IgD-negative memory B cell (primary cell): Measurements from ENCODE around the gene ELP4. TPM values are rescaled to one million over a fixed set of nuclear protein-coding genes. Genes with fewer than 3 reads are reported as not detected.
A peak's percentile ranks its signal among the peaks of the same experiment; 100 is the strongest.
"Not testable (repeated sequence)": the region's sequence is repeated elsewhere in the genome, so short reads cannot be mapped to it uniquely, and the experiment has no call there.

Experiments used
- H3K27ac Mint-ChIP-seq, 3 donors: one replicate each; pipeline ENCODE4 v1.8.0; 2020 to 2022; ENCODE audit warnings: mild to moderate bottlenecking in 3 of 3, mixed read lengths in 3 of 3, moderate library complexity in 1 of 3
- H3K27me3 Mint-ChIP-seq: one replicate; pipeline ENCODE4 v1.8.0; 2021; ENCODE audit warnings: mixed read lengths
- H3K36me3 Mint-ChIP-seq: one replicate; pipeline ENCODE4 v1.8.0; 2020; ENCODE audit warnings: mild to moderate bottlenecking, mixed read lengths
- H3K4me1 Mint-ChIP-seq, 3 donors: one replicate each; pipeline ENCODE4 v1.8.0; 2020 to 2022; ENCODE audit warnings: mixed read lengths in 3 of 3, mild to moderate bottlenecking in 1 of 3
- H3K4me3 Mint-ChIP-seq, 4 donors: one replicate each; pipeline ENCODE4 v1.8.0; 2020 to 2022; ENCODE audit warnings: mild to moderate bottlenecking in 4 of 4, mixed read lengths in 4 of 4, moderate library complexity in 3 of 4
- H3K9me3 Mint-ChIP-seq, 3 donors: one replicate each; pipeline ENCODE4 v1.8.0; 2020 to 2021; ENCODE audit warnings: mixed read lengths in 3 of 3, mild to moderate bottlenecking in 1 of 3
- polyA plus RNA-seq: library from polyadenylated mRNA; unstranded; fragments of 300-500 nt; fragmentation: Illumina TruSeq; gene quantifications from one replicate; pipeline ENCODE4 v1.2.3, GENCODE V29; 2021

Gene ELP4
- polyA plus RNA-seq, 1 donor from 2014 or later: 15.3 TPM

- Mint-ChIP-seq H3K9me3 (no peaks in the 10 kb centered on the region), H3K27ac (no peak overlapping the region), H3K36me3 (no peaks in the 10 kb centered on the region), H3K4me3 (no peak overlapping the region), H3K4me1 (no peaks in the 10 kb centered on the region), H3K27me3 (no peaks in the 10 kb centered on the region)
These were observed 136.6 kb downstream of the ELP4 start for GRCh38 chr11:31646216-31646615.

GRCh38 chr11:31649129-31649966 lies 139.8 kb downstream of the ELP4 start:
- Mint-ChIP-seq H3K27ac (no peak overlapping the region), H3K4me3 (no peak overlapping the region), H3K36me3 (peaks cover 3% of the 10 kb centered on the region), H3K9me3 (no peaks in the 10 kb centered on the region), H3K4me1 (no peaks in the 10 kb centered on the region), H3K27me3 (no peaks in the 10 kb centered on the region)

DNA sequence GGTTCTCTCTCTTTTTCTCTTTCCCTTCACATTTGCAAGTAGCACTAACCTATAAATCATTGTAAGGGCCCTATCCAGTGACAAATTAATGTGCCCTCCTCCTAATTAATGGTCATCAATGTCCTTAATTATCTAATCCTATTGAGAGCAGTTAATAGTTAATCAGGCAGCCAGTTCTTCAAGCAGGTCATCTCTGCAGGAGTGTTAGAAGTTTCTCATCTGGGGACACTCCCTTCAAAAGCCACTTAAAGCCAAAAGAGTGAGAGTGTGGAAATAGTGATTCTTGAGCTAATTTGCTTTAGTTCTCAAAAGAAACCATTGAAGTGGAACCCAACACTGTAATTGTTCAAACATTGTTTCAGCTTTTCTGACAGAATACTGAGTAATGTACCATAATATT lies 141.6 kb downstream of the ELP4 start:
- Mint-ChIP-seq H3K4me3 (no peak overlapping the region), H3K27ac (no peak overlapping the region), H3K4me1 (no peaks in the 10 kb centered on the region)

DNA sequence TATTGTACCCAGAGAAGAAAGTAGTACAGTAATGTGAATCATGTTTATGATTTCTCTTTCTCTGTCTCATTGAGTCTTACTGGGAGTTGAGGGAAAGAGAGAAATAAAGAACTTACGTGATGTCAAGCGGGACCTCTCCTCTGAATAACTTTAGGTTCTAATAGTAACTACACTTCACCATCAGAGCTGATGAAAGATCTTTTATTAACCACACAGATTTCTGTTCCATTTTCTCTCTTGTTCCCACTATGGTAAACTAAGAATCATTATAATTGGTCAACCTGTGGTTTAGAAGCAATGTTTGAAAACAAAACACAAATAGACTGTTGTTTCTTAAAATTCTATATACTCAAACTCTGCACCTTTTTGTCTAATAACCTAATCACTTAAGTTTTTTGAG lies 142.3 kb downstream of the ELP4 start:
- H3K27ac Mint-ChIP-seq: no peak overlapping the region
- no peaks in the 10 kb centered on the region for H3K9me3 Mint-ChIP-seq
- H3K4me1 Mint-ChIP-seq: no peaks in the 10 kb centered on the region
- no peaks in the 10 kb centered on the region for H3K27me3 Mint-ChIP-seq
- peaks cover 3% of the 10 kb centered on the region for H3K36me3 Mint-ChIP-seq
- H3K4me3 Mint-ChIP-seq: no peak overlapping the region

More for the DNA sequence above, 141.6 kb downstream of the ELP4 start:
- Mint-ChIP-seq H3K36me3 (peaks cover 3% of the 10 kb centered on the region), H3K9me3 (no peaks in the 10 kb centered on the region), H3K27me3 (no peaks in the 10 kb centered on the region)

DNA sequence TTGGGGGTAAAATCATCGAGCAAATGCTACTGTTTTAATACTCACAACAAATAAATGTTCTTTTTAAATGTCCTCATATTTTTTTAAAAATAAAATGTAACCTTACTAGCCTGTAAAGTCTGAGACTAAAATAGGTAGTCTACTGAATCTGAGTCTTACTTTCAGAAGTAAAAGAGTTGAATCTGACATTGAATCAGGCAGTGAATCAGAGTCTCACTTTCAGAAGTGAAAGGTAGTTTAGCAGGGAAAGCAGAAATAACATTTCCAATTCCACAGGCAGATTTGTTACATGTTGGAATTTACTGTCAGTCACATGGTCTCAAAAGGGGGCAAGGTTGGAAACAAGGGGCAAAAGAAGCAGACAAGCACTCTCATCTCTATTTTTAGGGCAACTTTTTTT lies 143.0 kb downstream of the ELP4 start:
- Mint-ChIP-seq H3K27me3 (no peaks in the 10 kb centered on the region), H3K36me3 (peaks cover 3% of the 10 kb centered on the region), H3K9me3 (no peaks in the 10 kb centered on the region), H3K4me1 (no peaks in the 10 kb centered on the region), H3K4me3 (no peak overlapping the region), H3K27ac (no peak overlapping the region)

DNA sequence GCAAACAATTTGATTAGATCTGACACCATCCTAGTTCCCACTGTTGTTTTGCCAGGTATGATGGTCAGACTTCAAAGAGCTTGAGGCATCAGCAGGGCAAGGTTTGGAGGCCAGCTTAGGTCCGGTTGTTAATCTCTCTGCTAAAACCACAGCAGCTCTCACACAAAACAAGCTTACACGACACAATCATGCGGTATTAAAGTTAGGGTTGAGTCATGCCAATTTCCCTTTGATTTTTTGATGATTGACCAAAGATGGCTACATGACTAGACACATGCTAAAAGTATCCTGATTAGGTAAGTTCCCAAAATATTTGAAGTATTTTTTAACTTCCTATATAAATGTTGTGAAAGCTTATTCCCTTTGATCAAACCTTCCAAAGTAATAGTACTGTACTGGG lies 145.9 kb downstream of the ELP4 start:
- H3K27ac Mint-ChIP-seq: no peak overlapping the region
- H3K4me1 Mint-ChIP-seq: no peaks in the 10 kb centered on the region
- H3K27me3 Mint-ChIP-seq: no peaks in the 10 kb centered on the region
- no peak overlapping the region for H3K4me3 Mint-ChIP-seq
- peaks cover 3% of the 10 kb centered on the region for H3K36me3 Mint-ChIP-seq
- no peaks in the 10 kb centered on the region for H3K9me3 Mint-ChIP-seq

- Mint-ChIP-seq H3K27ac (no peak overlapping the region), H3K27me3 (no peaks in the 10 kb centered on the region), H3K4me3 (no peak overlapping the region), H3K36me3 (peaks cover 3% of the 10 kb centered on the region), H3K4me1 (no peaks in the 10 kb centered on the region), H3K9me3 (no peaks in the 10 kb centered on the region)
These were observed 146.5 kb downstream of the ELP4 start for GRCh38 chr11:31656051-31656450.

- H3K4me3 Mint-ChIP-seq: no peak overlapping the region
- no peaks in the 10 kb centered on the region for H3K4me1 Mint-ChIP-seq
- H3K9me3 Mint-ChIP-seq: no peaks in the 10 kb centered on the region
- H3K27ac Mint-ChIP-seq: no peak overlapping the region
- no peaks in the 10 kb centered on the region for H3K27me3 Mint-ChIP-seq
- peaks cover 3% of the 10 kb centered on the region for H3K36me3 Mint-ChIP-seq
These were observed 147.5 kb downstream of the ELP4 start for GRCh38 chr11:31657091-31657490.

DNA sequence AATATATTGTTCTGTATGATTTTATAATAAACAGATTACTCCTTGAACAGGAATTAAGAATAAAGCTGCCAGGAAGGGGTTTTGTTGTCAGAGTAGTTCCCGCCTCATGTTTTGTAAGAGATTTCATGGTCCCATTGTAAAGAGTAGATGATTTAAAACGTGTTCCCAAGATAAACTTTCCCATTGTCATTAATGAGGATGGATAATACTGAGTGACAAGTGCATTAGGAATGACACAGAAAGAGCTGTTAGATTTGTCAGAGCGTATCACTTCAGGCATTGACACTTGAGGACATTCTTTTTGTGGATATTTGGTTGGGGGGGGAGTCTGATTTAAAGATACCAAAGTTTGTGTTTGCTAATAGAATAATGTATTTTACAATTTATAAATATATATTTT lies 154.6 kb downstream of the ELP4 start:
- Mint-ChIP-seq H3K9me3 (no peaks in the 10 kb centered on the region), H3K4me1 (no peaks in the 10 kb centered on the region), H3K27me3 (no peaks in the 10 kb centered on the region), H3K4me3 (no peak overlapping the region), H3K27ac (no peak overlapping the region), H3K36me3 (peaks cover 5% of the 10 kb centered on the region)

DNA sequence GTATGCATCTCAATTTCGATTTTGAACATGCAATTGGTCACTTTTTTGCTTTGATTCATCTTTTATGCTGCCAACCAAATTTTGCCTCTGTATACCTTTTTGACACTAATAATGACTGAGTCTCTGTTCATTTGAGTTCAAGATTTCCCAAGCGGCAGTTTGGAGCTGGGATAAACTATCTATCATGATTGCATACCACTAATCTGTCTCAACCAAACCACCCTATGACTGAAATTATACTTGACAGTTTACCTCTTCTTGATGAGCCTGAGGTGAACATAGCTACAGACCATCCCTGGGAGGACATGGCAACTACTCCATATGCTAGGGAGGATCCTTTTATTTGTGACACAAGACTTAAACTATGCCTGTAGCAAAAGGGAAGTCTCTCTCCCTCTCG lies 155.4 kb downstream of the ELP4 start:
- Mint-ChIP-seq H3K27ac (peak overlapping the region in 1 of 3 donors; percentile 15), H3K4me3 (no peak overlapping the region), H3K36me3 (peaks cover 5% of the 10 kb centered on the region), H3K4me1 (no peaks in the 10 kb centered on the region), H3K9me3 (no peaks in the 10 kb centered on the region), H3K27me3 (no peaks in the 10 kb centered on the region)

GRCh38 chr11:31671681-31672080 lies 162.1 kb downstream of the ELP4 start:
- Mint-ChIP-seq H3K27me3 (no peaks in the 10 kb centered on the region), H3K36me3 (peaks cover 2% of the 10 kb centered on the region), H3K4me3 (no peak overlapping the region)

GRCh38 chr11:31673108-31673507 lies 163.5 kb downstream of the ELP4 start:
- H3K27ac Mint-ChIP-seq, H3K9me3 Mint-ChIP-seq: not testable (repeated sequence)

More at GRCh38 chr11:31671681-31672080, 162.1 kb downstream of the ELP4 start:
- H3K9me3 Mint-ChIP-seq: peaks cover 0 to 1% (median 0%) of the 10 kb centered on the region in 3 donors
- no peak overlapping the region for H3K27ac Mint-ChIP-seq
- no peaks in the 10 kb centered on the region for H3K4me1 Mint-ChIP-seq

DNA sequence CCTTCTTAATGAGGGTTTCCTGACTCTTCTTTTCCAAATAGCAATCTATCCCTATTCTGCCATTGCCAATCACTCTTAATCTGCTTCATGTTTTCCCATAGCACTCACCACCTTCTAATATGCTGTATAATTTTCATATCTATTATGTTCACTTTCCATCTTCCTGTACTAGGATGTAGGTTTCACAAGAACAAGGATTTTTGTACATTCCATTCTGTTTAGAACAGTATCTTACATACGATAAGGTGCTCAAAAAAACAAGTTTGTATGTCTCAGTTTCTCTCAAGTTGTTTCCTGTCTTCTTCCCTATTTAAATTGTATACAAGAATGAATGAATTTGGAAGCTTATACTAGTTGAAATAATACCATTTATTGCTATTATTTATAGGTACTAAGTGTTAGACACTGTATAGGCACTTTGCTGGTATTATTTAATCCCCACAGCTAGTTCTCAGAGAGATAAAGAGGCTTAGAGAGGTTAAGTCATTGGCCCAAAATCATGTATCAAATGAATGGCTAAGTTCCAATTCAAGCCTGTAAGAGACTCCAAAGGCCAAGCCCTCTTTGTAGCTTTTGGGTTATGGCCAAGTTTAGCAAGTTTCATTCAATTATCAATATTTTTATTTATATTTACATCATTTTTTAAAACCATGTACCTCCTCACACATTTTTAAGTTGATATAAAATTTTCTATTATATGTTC lies 166.9 kb downstream of the ELP4 start:
- Mint-ChIP-seq H3K9me3 (peaks cover 1 to 3% (median 2%) of the 10 kb centered on the region in 3 donors), H3K27ac (no peak overlapping the region), H3K4me1 (no peaks in the 10 kb centered on the region), H3K36me3 (peaks cover 14% of the 10 kb centered on the region), H3K4me3 (no peak overlapping the region), H3K27me3 (no peaks in the 10 kb centered on the region)

More at GRCh38 chr11:31673108-31673507, 163.5 kb downstream of the ELP4 start:
- not testable (repeated sequence) for H3K27me3 Mint-ChIP-seq, H3K4me1 Mint-ChIP-seq, H3K4me3 Mint-ChIP-seq, H3K36me3 Mint-ChIP-seq

GRCh38 chr11:31680770-31681169 lies 171.2 kb downstream of the ELP4 start:
- no peak overlapping the region for H3K27ac Mint-ChIP-seq
- peaks cover 0 to 3% (median 2%) of the 10 kb centered on the region in 3 donors for H3K9me3 Mint-ChIP-seq
- no peak overlapping the region for H3K4me3 Mint-ChIP-seq
- no peaks in the 10 kb centered on the region for H3K4me1 Mint-ChIP-seq
- no peaks in the 10 kb centered on the region for H3K27me3 Mint-ChIP-seq
- peaks cover 13% of the 10 kb centered on the region for H3K36me3 Mint-ChIP-seq

DNA sequence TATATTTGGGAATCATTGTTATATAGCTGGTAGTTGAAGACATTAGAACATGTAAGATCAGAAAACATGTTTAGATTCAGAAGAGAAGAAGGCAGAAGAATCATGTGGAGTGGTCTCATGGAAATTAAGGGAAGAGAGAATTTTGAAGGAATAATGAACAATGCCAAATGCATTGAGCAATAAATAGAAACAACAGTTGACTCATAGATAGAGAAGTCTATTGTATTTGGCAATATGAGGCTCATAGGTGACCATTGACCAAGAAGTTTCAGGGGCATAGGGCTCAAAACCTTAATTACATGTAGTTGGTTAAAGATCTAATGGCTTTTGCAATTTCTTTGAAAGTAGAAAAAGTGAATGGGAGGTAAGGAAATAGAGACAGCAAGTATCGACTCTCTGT lies 177.7 kb downstream of the ELP4 start:
- H3K4me1 Mint-ChIP-seq: peaks cover 0 to 6% (median 0%) of the 10 kb centered on the region in 3 donors
- H3K27me3 Mint-ChIP-seq: no peaks in the 10 kb centered on the region
- H3K27ac Mint-ChIP-seq: no peak overlapping the region
- no peak overlapping the region for H3K4me3 Mint-ChIP-seq
- no peaks in the 10 kb centered on the region for H3K9me3 Mint-ChIP-seq
- H3K36me3 Mint-ChIP-seq: peaks cover 2% of the 10 kb centered on the region

GRCh38 chr11:31687861-31688260 lies 178.3 kb downstream of the ELP4 start:
- H3K27ac Mint-ChIP-seq: no peak overlapping the region
- H3K27me3 Mint-ChIP-seq: no peaks in the 10 kb centered on the region
- H3K36me3 Mint-ChIP-seq: peaks cover 2% of the 10 kb centered on the region
- H3K9me3 Mint-ChIP-seq: peaks cover 0 to 3% (median 0%) of the 10 kb centered on the region in 3 donors
- H3K4me3 Mint-ChIP-seq: no peak overlapping the region
- peaks cover 0 to 6% (median 0%) of the 10 kb centered on the region in 3 donors for H3K4me1 Mint-ChIP-seq
